ENCODE measurements around the gene SENP2. TPM values are rescaled to one million over a fixed set of nuclear protein-coding genes. Genes with fewer than 3 reads are reported as not detected.

The SENP2 gene
- total and polyA plus RNA-seq, 4 donors = 7.9 to 23.3 (median 11.3) TPM

DNA sequence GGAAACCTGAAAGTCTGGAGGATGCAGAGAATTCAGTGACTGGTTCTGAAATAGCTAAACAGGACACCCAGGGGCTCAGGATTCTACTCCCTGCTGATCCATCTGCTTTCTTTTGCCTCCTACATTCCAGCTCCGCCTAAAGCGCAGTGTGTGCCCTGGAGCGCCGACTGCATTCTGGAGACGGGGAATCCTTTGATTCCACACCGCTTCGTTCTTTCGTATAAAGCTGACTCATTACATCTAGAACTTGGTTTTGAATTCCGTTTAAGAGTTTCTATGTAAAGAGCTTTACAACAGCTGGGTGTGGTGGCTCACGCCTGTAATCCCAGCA lies 61.8 kb downstream of the SENP2 start:
- Histone ChIP-seq H3K4me1 (ENCODE audit: control insufficient read depth in 4 of 4, insufficient read depth in 4 of 4, low read length in 3 of 4) (no peaks in the 10 kb centered on the region), H3K27me3 (ENCODE audit: control insufficient read depth in 4 of 4, insufficient read depth in 4 of 4, low read length in 3 of 4) (no peaks in the 10 kb centered on the region), H3K9me3 (ENCODE audit: control insufficient read depth in 4 of 4, low read length in 3 of 4) (no peaks in the 10 kb centered on the region), H3K9ac (ENCODE audit: low read depth in 1 of 2, low read length in 2 of 2) (no peak overlapping the region), H3K4me3 (ENCODE audit: low read depth in 1 of 3, low read length in 3 of 3) (no peak overlapping the region), H3K36me3 (ENCODE audit: control insufficient read depth in 4 of 4, insufficient read depth in 3 of 4, low read depth in 1 of 4, low read length in 3 of 4) (no peaks in the 10 kb centered on the region), H3K27ac (ENCODE audit: low read depth in 1 of 2, low read length in 2 of 2) (no peak overlapping the region)
- 96% methylated on average over 10 of the region's 10 CpGs for WGBS
- TF ChIP-seq RAD21 (IDR thresholded peaks at IDR 0.05) (no peak), YY1 (IDR thresholded peaks at IDR 0.05) (no peak)
- TF ChIP-seq, protein P1, sequence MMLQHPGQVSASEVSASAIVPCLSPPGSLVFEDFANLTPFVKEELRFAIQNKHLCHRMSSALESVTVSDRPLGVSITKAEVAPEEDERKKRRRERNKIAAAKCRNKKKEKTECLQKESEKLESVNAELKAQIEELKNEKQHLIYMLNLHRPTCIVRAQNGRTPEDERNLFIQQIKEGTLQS (IDR thresholded peaks at IDR 0.05) = no peak
- TF ChIP-seq, protein P2, sequence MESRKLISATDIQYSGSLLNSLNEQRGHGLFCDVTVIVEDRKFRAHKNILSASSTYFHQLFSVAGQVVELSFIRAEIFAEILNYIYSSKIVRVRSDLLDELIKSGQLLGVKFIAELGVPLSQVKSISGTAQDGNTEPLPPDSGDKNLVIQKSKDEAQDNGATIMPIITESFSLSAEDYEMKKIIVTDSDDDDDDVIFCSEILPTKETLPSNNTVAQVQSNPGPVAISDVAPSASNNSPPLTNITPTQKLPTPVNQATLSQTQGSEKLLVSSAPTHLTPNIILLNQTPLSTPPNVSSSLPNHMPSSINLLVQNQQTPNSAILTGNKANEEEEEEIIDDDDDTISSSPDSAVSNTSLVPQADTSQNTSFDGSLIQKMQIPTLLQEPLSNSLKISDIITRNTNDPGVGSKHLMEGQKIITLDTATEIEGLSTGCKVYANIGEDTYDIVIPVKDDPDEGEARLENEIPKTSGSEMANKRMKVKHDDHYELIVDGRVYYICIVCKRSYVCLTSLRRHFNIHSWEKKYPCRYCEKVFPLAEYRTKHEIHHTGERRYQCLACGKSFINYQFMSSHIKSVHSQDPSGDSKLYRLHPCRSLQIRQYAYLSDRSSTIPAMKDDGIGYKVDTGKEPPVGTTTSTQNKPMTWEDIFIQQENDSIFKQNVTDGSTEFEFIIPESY (IDR thresholded peaks at IDR 0.05) = no peak
- no peak for DNase-seq (ENCODE audit: low spot score)

DNA sequence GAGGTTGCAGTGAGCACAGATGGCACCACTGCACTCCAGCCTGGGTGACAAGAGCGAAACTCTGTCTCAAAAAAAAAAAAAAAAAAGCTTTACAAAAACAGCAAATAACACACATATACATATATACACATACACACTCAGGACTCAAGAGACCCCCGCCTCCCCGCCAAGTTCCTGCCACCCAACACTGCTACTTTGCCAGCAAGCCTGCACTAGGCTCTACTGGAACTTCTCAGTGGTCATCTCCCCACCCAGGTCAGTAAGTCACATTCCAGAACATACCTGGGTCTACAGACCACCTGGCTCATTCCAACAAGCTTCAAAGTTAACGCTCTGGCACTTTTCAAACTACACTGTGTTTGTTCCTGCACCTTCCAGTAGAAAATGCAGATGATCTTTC lies 62.3 kb downstream of the SENP2 start:
- no peak overlapping the region for H3K9ac ChIP-seq (ENCODE audit: low read depth in 1 of 2, low read length in 2 of 2)
- 98% methylated on average over 4 of the region's 4 CpGs for WGBS
- no peaks in the 10 kb centered on the region for H3K27me3 ChIP-seq (ENCODE audit: control insufficient read depth in 4 of 4, insufficient read depth in 4 of 4, low read length in 3 of 4)
- H3K4me1 ChIP-seq (ENCODE audit: control insufficient read depth in 4 of 4, insufficient read depth in 4 of 4, low read length in 3 of 4) = no peaks in the 10 kb centered on the region
- DNase-seq (ENCODE audit: low spot score) = no peak
- no peak overlapping the region for H3K27ac ChIP-seq (ENCODE audit: low read depth in 1 of 2, low read length in 2 of 2)
- TF ChIP-seq, protein P3, sequence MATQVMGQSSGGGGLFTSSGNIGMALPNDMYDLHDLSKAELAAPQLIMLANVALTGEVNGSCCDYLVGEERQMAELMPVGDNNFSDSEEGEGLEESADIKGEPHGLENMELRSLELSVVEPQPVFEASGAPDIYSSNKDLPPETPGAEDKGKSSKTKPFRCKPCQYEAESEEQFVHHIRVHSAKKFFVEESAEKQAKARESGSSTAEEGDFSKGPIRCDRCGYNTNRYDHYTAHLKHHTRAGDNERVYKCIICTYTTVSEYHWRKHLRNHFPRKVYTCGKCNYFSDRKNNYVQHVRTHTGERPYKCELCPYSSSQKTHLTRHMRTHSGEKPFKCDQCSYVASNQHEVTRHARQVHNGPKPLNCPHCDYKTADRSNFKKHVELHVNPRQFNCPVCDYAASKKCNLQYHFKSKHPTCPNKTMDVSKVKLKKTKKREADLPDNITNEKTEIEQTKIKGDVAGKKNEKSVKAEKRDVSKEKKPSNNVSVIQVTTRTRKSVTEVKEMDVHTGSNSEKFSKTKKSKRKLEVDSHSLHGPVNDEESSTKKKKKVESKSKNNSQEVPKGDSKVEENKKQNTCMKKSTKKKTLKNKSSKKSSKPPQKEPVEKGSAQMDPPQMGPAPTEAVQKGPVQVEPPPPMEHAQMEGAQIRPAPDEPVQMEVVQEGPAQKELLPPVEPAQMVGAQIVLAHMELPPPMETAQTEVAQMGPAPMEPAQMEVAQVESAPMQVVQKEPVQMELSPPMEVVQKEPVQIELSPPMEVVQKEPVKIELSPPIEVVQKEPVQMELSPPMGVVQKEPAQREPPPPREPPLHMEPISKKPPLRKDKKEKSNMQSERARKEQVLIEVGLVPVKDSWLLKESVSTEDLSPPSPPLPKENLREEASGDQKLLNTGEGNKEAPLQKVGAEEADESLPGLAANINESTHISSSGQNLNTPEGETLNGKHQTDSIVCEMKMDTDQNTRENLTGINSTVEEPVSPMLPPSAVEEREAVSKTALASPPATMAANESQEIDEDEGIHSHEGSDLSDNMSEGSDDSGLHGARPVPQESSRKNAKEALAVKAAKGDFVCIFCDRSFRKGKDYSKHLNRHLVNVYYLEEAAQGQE (IDR thresholded peaks at IDR 0.05) = no peak
- TF ChIP-seq FOXA1 (IDR thresholded peaks at IDR 0.05) (no peak), SP1 (IDR thresholded peaks at IDR 0.05) (no peak), EGR1 (IDR thresholded peaks at IDR 0.05; ENCODE audit: low read depth in 2 of 2) (no peak)
- no peak overlapping the region for H3K4me3 ChIP-seq (ENCODE audit: low read depth in 1 of 3, low read length in 3 of 3)
- H3K36me3 ChIP-seq (ENCODE audit: control insufficient read depth in 4 of 4, insufficient read depth in 3 of 4, low read depth in 1 of 4, low read length in 3 of 4) = no peaks in the 10 kb centered on the region
- no peaks in the 10 kb centered on the region for H3K9me3 ChIP-seq (ENCODE audit: control insufficient read depth in 4 of 4, low read length in 3 of 4)

DNA sequence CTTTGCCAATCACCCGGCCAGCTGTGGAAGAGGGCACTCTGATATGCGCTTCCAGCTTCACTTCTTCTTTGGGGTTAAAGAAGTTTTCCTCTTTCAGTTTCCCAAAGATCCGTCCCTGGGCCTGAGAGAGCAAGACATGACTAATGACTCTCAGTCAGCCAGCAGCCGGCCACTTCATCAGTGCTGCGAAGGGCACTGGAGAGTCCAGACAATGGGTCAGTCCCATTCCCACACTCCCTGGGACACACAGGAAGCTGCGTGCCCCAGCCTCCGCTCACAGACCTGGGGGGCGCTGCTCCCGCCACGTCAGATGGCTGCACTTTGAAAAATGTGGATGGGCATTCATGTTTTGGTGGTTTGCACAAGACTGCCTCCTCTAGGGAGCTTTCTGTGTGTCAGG lies 63.3 kb downstream of the SENP2 start:
- no peak for DNase-seq (ENCODE audit: low spot score)
- Histone ChIP-seq H3K9ac (ENCODE audit: low read depth in 1 of 2, low read length in 2 of 2) (no peak overlapping the region), H3K27me3 (ENCODE audit: control insufficient read depth in 4 of 4, insufficient read depth in 4 of 4, low read length in 3 of 4) (no peaks in the 10 kb centered on the region), H3K27ac (ENCODE audit: low read depth in 1 of 2, low read length in 2 of 2) (no peak overlapping the region), H3K4me3 (ENCODE audit: low read depth in 1 of 3, low read length in 3 of 3) (no peak overlapping the region), H3K36me3 (ENCODE audit: control insufficient read depth in 4 of 4, insufficient read depth in 3 of 4, low read depth in 1 of 4, low read length in 3 of 4) (no peaks in the 10 kb centered on the region), H3K4me1 (ENCODE audit: control insufficient read depth in 4 of 4, insufficient read depth in 4 of 4, low read length in 3 of 4) (no peaks in the 10 kb centered on the region), H3K9me3 (ENCODE audit: control insufficient read depth in 4 of 4, low read length in 3 of 4) (no peaks in the 10 kb centered on the region)
- 90% methylated on average over 10 of the region's 10 CpGs for WGBS
- no peak for TF ChIP-seq GABPA (IDR thresholded peaks at IDR 0.05 in 1 of 2, conservative IDR thresholded peaks at IDR 0.05 in 1 of 2)
- no peak for TF ChIP-seq YY1 (IDR thresholded peaks at IDR 0.05)
- no peak for TF ChIP-seq FOXA2 (IDR thresholded peaks at IDR 0.05)
- no peak for TF ChIP-seq RAD21 (IDR thresholded peaks at IDR 0.05)
- TF ChIP-seq, protein P2 (IDR thresholded peaks at IDR 0.05) = no peak
- TF ChIP-seq HNF4A (conservative IDR thresholded peaks at IDR 0.05) = no peak
- TF ChIP-seq RXRA (IDR thresholded peaks at IDR 0.05) = no peak
- TF ChIP-seq FOXA1 (IDR thresholded peaks at IDR 0.05) = no peak
- no peak for TF ChIP-seq NR2F2 (IDR thresholded peaks at IDR 0.05)
- no peak for TF ChIP-seq HNF4G (IDR thresholded peaks at IDR 0.05)
- TF ChIP-seq, protein P4, sequence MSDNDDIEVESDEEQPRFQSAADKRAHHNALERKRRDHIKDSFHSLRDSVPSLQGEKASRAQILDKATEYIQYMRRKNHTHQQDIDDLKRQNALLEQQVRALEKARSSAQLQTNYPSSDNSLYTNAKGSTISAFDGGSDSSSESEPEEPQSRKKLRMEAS (IDR thresholded peaks at IDR 0.05) = no peak
- TF ChIP-seq, protein P3 (IDR thresholded peaks at IDR 0.05) = no peak
